Neural progenitor cell (in vitro differentiated cells): ENCODE results near the gene SLC4A1. TPM values are rescaled to one million over a fixed set of nuclear protein-coding genes. Genes with fewer than 3 reads are reported as not detected.

Source experiments
- DNase-seq: peaks from one replicate; pipeline ENCODE4 v3.0.0-alpha.2; 2016; ENCODE audit warnings: low spot score
- H2AFZ ChIP-seq: fragments of 200-600 bp; sonication (generic); replicated peaks from 2 replicates; pipeline ENCODE4 v1.6.1; 2016; ENCODE audit warnings: antibody characterized with exemption
- H3F3A ChIP-seq: fragments of 200-600 bp; sonication (generic); 2 replicates; pipeline ENCODE4 v1.6.1; 2016; ENCODE audit warnings: antibody characterized with exemption, low read depth
- H3K27ac ChIP-seq: fragments of 200-600 bp; sonication (generic); 2 replicates; pipeline ENCODE4 v1.5.1; 2016; ENCODE audit warnings: mild to moderate bottlenecking
- H3K27me3 ChIP-seq: fragments of 200-600 bp; sonication (generic); 2 replicates; pipeline ENCODE4 v1.6.1; 2016; ENCODE audit warnings: mild to moderate bottlenecking, moderate library complexity
- H3K36me3 ChIP-seq: fragments of 200-600 bp; sonication (generic); 2 replicates; pipeline ENCODE4 v1.5.1; 2016
- H3K4me1 ChIP-seq: fragments of 200-600 bp; sonication (generic); 2 replicates; pipeline ENCODE4 v1.6.1; 2016; ENCODE audit warnings: mixed run types
- H3K4me2 ChIP-seq: fragments of 200-600 bp; sonication (generic); 2 replicates; pipeline ENCODE4 v1.6.1; 2016
- H3K4me3 ChIP-seq: fragments of 200-600 bp; sonication (generic); 2 replicates; pipeline ENCODE4 v1.5.1; 2016
- H3K79me2 ChIP-seq: fragments of 200-600 bp; sonication (generic); 2 replicates; pipeline ENCODE4 v1.6.1; 2016; ENCODE audit warnings: low read depth
- H3K9ac ChIP-seq: fragments of 200-600 bp; sonication (generic); 2 replicates; pipeline ENCODE4 v1.6.1; 2016
- H3K9me3 ChIP-seq: fragments of 200-600 bp; sonication (generic); 2 replicates; pipeline ENCODE4 v1.5.1; 2016; ENCODE audit warnings: low read depth
- H4K20me1 ChIP-seq: fragments of 200-600 bp; sonication (generic); 2 replicates; pipeline ENCODE4 v1.6.1; 2016; ENCODE audit warnings: low read depth
- H3K27ac Mint-ChIP-seq: 3 replicates; pipeline ENCODE4 v1.8.0; 2021; ENCODE audit warnings: mixed read lengths
- H3K27me3 Mint-ChIP-seq: 2 replicates; pipeline ENCODE4 v1.8.0; 2022; ENCODE audit warnings: low read depth, mild to moderate bottlenecking, inconsistent platforms, moderate library complexity, mixed read lengths; ENCODE audit not compliant: insufficient read depth
- H3K36me3 Mint-ChIP-seq: 3 replicates; pipeline ENCODE4 v1.8.0; 2021; ENCODE audit warnings: mixed read lengths
- H3K4me1 Mint-ChIP-seq: 3 replicates; pipeline ENCODE4 v1.8.0; 2021; ENCODE audit warnings: mixed read lengths
- H3K4me3 Mint-ChIP-seq: 3 replicates; pipeline ENCODE4 v1.8.0; 2021; ENCODE audit warnings: mild to moderate bottlenecking, moderate library complexity, mixed read lengths
- H3K9me3 Mint-ChIP-seq: 3 replicates; pipeline ENCODE4 v1.8.0; 2020; ENCODE audit warnings: mixed read lengths
- EZH2 ChIP-seq: fragments of 200-600 bp; sonication (generic); IDR thresholded peaks from 2 replicates; pipeline ENCODE4 v1.6.1; 2017; ENCODE audit warnings: antibody characterized with exemption, mild to moderate bottlenecking, moderate library complexity
- EZH2phosphoT487 ChIP-seq: fragments of 200-600 bp; sonication (generic); IDR thresholded peaks from 2 replicates; pipeline ENCODE4 v1.6.1; 2017; ENCODE audit warnings: antibody characterized with exemption
- total RNA-seq: library from RNA; depleted of rRNA; stranded (reverse); fragments of >200 nt; gene quantifications from 2 replicates; pipeline ENCODE4 v1.2.3, GENCODE V29; 2015; ENCODE audit warnings: low replicate concordance
- TF ChIP-seq, protein P1 (sequence below): fragments of 200-600 bp; sonication (generic); IDR thresholded peaks from 2 replicates; pipeline ENCODE4 v1.5.1; 2017; ENCODE audit warnings: antibody characterized with exemption, mild to moderate bottlenecking

The SLC4A1 gene
- total RNA-seq, 1 donor from 2014 or later = not detected

GRCh38 chr17:44279346-44279665 is 11.4 kb upstream of the SLC4A1 start:
- no peaks in the 10 kb centered on the region for H3K79me2 ChIP-seq
- no peak overlapping the region for H2AFZ ChIP-seq
- Mint-ChIP-seq H3K4me1 (peaks cover 10% of the 10 kb centered on the region), H3K27me3 (peaks cover 7% of the 10 kb centered on the region), H3K9me3 (no peaks in the 10 kb centered on the region), H3K27ac (no peak overlapping the region), H3K36me3 (no peaks in the 10 kb centered on the region), H3K4me3 (no peak overlapping the region)
- TF ChIP-seq EZH2 (no peak), EZH2phosphoT487 (no peak)
- TF ChIP-seq, protein P1, sequence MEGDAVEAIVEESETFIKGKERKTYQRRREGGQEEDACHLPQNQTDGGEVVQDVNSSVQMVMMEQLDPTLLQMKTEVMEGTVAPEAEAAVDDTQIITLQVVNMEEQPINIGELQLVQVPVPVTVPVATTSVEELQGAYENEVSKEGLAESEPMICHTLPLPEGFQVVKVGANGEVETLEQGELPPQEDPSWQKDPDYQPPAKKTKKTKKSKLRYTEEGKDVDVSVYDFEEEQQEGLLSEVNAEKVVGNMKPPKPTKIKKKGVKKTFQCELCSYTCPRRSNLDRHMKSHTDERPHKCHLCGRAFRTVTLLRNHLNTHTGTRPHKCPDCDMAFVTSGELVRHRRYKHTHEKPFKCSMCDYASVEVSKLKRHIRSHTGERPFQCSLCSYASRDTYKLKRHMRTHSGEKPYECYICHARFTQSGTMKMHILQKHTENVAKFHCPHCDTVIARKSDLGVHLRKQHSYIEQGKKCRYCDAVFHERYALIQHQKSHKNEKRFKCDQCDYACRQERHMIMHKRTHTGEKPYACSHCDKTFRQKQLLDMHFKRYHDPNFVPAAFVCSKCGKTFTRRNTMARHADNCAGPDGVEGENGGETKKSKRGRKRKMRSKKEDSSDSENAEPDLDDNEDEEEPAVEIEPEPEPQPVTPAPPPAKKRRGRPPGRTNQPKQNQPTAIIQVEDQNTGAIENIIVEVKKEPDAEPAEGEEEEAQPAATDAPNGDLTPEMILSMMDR = no peak
- no peaks in the 10 kb centered on the region for H3K4me1 ChIP-seq
- no peaks in the 10 kb centered on the region for H4K20me1 ChIP-seq
- DNase-seq = no peak
- H3K27ac ChIP-seq = no peak overlapping the region
- no peak overlapping the region for H3K9ac ChIP-seq
- no peaks in the 10 kb centered on the region for H3K27me3 ChIP-seq
- H3K36me3 ChIP-seq = no peaks in the 10 kb centered on the region
- no peak overlapping the region for H3K4me3 ChIP-seq
- H3F3A ChIP-seq = no peaks in the 10 kb centered on the region
- no peak overlapping the region for H3K4me2 ChIP-seq
- no peaks in the 10 kb centered on the region for H3K9me3 ChIP-seq

GRCh38 chr17:44277976-44278375 is 10.0 kb upstream of the SLC4A1 start:
- no peaks in the 10 kb centered on the region for H3K36me3 Mint-ChIP-seq
- H3F3A ChIP-seq = no peaks in the 10 kb centered on the region
- no peaks in the 10 kb centered on the region for H3K36me3 ChIP-seq
- no peak for DNase-seq
- peaks cover 13% of the 10 kb centered on the region for H3K4me1 Mint-ChIP-seq
- peaks cover 14% of the 10 kb centered on the region for H3K27me3 Mint-ChIP-seq
- H3K9me3 Mint-ChIP-seq = no peaks in the 10 kb centered on the region
- no peak overlapping the region for H3K27ac ChIP-seq
- no peaks in the 10 kb centered on the region for H3K9me3 ChIP-seq
- H4K20me1 ChIP-seq = no peaks in the 10 kb centered on the region
- no peak overlapping the region for H3K27ac Mint-ChIP-seq
- no peaks in the 10 kb centered on the region for H3K79me2 ChIP-seq
- no peak overlapping the region for H3K4me3 ChIP-seq
- no peak overlapping the region for H3K4me3 Mint-ChIP-seq
- H2AFZ ChIP-seq = no peak overlapping the region
- peaks cover 5% of the 10 kb centered on the region for H3K4me1 ChIP-seq
- TF ChIP-seq EZH2 (no peak), EZH2phosphoT487 (no peak)
- TF ChIP-seq, protein P1 = no peak
- no peaks in the 10 kb centered on the region for H3K27me3 ChIP-seq
- no peak overlapping the region for H3K4me2 ChIP-seq
- H3K9ac ChIP-seq = no peak overlapping the region

- Histone ChIP-seq H3K4me2 (no peak overlapping the region), H3K9me3 (no peaks in the 10 kb centered on the region), H3K4me3 (no peak overlapping the region), H3F3A (no peaks in the 10 kb centered on the region), H4K20me1 (no peaks in the 10 kb centered on the region), H3K4me1 (peaks cover 8% of the 10 kb centered on the region), H3K79me2 (no peaks in the 10 kb centered on the region), H3K27ac (no peak overlapping the region), H3K9ac (no peak overlapping the region), H3K36me3 (no peaks in the 10 kb centered on the region), H3K27me3 (no peaks in the 10 kb centered on the region), H2AFZ (peak overlapping the region; percentile 57)
- no peak overlapping the region for H3K4me3 Mint-ChIP-seq
- peaks cover 17% of the 10 kb centered on the region for H3K27me3 Mint-ChIP-seq
- H3K27ac Mint-ChIP-seq = no peak overlapping the region
- TF ChIP-seq, protein P1 = no peak
- TF ChIP-seq EZH2phosphoT487 (no peak), EZH2 (no peak)
- H3K4me1 Mint-ChIP-seq = peaks cover 9% of the 10 kb centered on the region
- H3K36me3 Mint-ChIP-seq = no peaks in the 10 kb centered on the region
- DNase-seq = peak; percentile 34
- no peaks in the 10 kb centered on the region for H3K9me3 Mint-ChIP-seq
These were observed 5.7 kb upstream of the SLC4A1 start for GRCh38 chr17:44273607-44274006.
